Keratinocyte (primary cell): Measurements from ENCODE around the gene SUN3. TPM values are rescaled to one million over a fixed set of nuclear protein-coding genes. Genes with fewer than 3 reads are reported as not detected.

Experiments
- DNase-seq: peaks from one replicate; pipeline ENCODE4 v3.0.0-alpha.2; 2011; ENCODE audit warnings: low read depth, missing footprints, low spot score
- FAIRE-seq: peaks from 2 replicates; lab custom pipeline; 2011; peaks lifted over from hg19 to GRCh38; lab: Jason Lieb, UNC
- H2AFZ ChIP-seq: 2 replicates; pipeline ENCODE4 v1.6.0; 2012; ENCODE audit warnings: low read length, control low read depth, inconsistent platforms; ENCODE audit not compliant: control insufficient read depth
- H3K27ac ChIP-seq: 2 replicates; pipeline ENCODE4 v1.5.1; 2011; ENCODE audit warnings: low read length; ENCODE audit not compliant: control insufficient read depth, insufficient read depth
- H3K27me3 ChIP-seq: 3 replicates; pipeline ENCODE4 v1.6.0; 2011; ENCODE audit warnings: low read length; ENCODE audit not compliant: control insufficient read depth, insufficient read depth; ENCODE audit errors: extremely low read depth
- H3K36me3 ChIP-seq, 2 experiments: 2 replicates in 1 of 2; 3 replicates in 1 of 2; pipeline ENCODE4 v1.5.1; 2011; ENCODE audit warnings: low read length in 2 of 2, mild to moderate bottlenecking in 1 of 2; ENCODE audit not compliant: control insufficient read depth in 2 of 2, insufficient read depth in 2 of 2; ENCODE audit errors: extremely low read depth in 1 of 2
- H3K4me1 ChIP-seq: 3 replicates; pipeline ENCODE4 v1.5.1; 2011; ENCODE audit warnings: low read length; ENCODE audit not compliant: control insufficient read depth, insufficient read depth; ENCODE audit errors: extremely low read depth
- H3K4me2 ChIP-seq: 3 replicates; pipeline ENCODE4 v1.6.0; 2011; ENCODE audit warnings: low read depth, low read length; ENCODE audit not compliant: control insufficient read depth, insufficient read depth; ENCODE audit errors: extremely low read depth
- H3K4me3 ChIP-seq, 3 experiments: fragments of 200-600 bp in 1 of 3; sonication (generic) in 1 of 3; 2 replicates in 2 of 3; 3 replicates in 1 of 3; pipeline ENCODE4 v1.5.1; 2011 to 2016; ENCODE audit warnings: low read length in 3 of 3, mild to moderate bottlenecking in 3 of 3, control low read depth in 2 of 3, inconsistent platforms in 1 of 3, low read depth in 1 of 3, mixed read lengths in 1 of 3, mixed run types in 1 of 3, moderate library complexity in 1 of 3; ENCODE audit not compliant: control insufficient read depth in 2 of 3, insufficient read depth in 2 of 3; ENCODE audit errors: extremely low read depth in 1 of 3
- H3K79me2 ChIP-seq: 2 replicates; pipeline ENCODE4 v1.6.0; 2012; ENCODE audit warnings: low read length; ENCODE audit not compliant: control insufficient read depth, insufficient read depth
- H3K9ac ChIP-seq: 3 replicates; pipeline ENCODE4 v1.6.0; 2011; ENCODE audit warnings: low read length; ENCODE audit not compliant: control insufficient read depth, insufficient read depth; ENCODE audit errors: extremely low read depth
- H3K9me1 ChIP-seq: 3 replicates; pipeline ENCODE4 v1.6.0; 2011; ENCODE audit warnings: low read length; ENCODE audit not compliant: control insufficient read depth, insufficient read depth; ENCODE audit errors: extremely low read depth
- H3K9me3 ChIP-seq: 2 replicates; pipeline ENCODE4 v1.5.1; 2012; ENCODE audit warnings: low read depth, low read length; ENCODE audit not compliant: control insufficient read depth
- H4K20me1 ChIP-seq: 3 replicates; pipeline ENCODE4 v1.6.0; 2011; ENCODE audit warnings: low read length; ENCODE audit not compliant: control insufficient read depth, insufficient read depth; ENCODE audit errors: extremely low read depth
- CTCF ChIP-seq, 3 experiments: IDR thresholded peaks in 1 of 3; conservative IDR thresholded peaks in 1 of 3; optimal IDR thresholded peaks in 1 of 3; 2 replicates in 2 of 3; 3 replicates in 1 of 3; pipeline versions ENCODE3 to v1.5.1; 2011; ENCODE audit warnings: low read length in 3 of 3, mild to moderate bottlenecking in 3 of 3, moderate library complexity in 2 of 3, control low read depth in 1 of 3, inconsistent platforms in 1 of 3; ENCODE audit not compliant: insufficient read depth in 2 of 3; ENCODE audit errors: extremely low read depth in 1 of 3
- EZH2 ChIP-seq: IDR thresholded peaks from one replicate; pipeline ENCODE4 v1.6.1; 2012; ENCODE audit warnings: inconsistent platforms, mild to moderate bottlenecking, low read length, moderate library complexity
- dilution Hi-C: fragments of 300-500 bp; cut with MboI; formaldehyde crosslinking; loops from one replicate; pipeline ENCODE4 v1.7.0; 2020; ENCODE audit warnings: low sequenced_read_pairs; ENCODE audit not compliant: extremely low pct_ligation_motif_present
- polyA plus RNA-seq, 5 experiments: library from polyadenylated mRNA; depleted of rRNA in 3 of 5; stranded (reverse) in 3 of 5; stranded (forward) in 1 of 5; unstranded in 1 of 5; fragments of >200 nt; gene quantifications; 1 replicate in 1 of 5; 2 replicates in 3 of 5; 3 replicates in 1 of 5; pipeline versions ENCODE4 v1.2.1 to v1.2.3, GENCODE V29; 2011 to 2012; ENCODE audit warnings: missing spikeins in 2 of 5, low read depth in 1 of 5, low replicate concordance in 1 of 5

SUN3 gene
- polyA plus RNA-seq, 1 donor (not counting 4 experiments of a cell fraction or from before 2014, with no cell fraction given), result not detected

DNA sequence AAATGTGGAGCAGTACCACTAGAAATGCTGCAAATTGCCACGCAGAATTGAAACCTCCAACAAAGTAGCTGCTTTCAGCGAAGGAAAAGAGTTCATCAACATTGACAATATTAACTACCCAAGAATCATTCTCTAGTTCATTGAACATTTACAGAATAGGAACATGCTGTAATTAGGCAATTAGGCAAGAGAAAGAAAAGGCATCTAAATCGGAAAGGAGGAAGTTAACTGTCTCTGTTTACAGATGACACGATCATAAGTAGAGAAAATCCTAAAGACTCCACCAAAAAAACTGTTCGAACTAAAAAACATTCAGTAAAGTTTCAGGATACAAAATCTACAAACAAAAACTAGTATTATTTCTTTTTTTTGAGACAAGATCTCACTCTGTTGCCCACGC lies 71.8 kb downstream of the SUN3 start:
- dilution Hi-C loops, result no loop called here
- DNase-seq (no peak), FAIRE-seq (no peak)
- no peaks in the 10 kb centered on the region for H3K79me2 ChIP-seq
- H3K4me1 ChIP-seq, result no peaks in the 10 kb centered on the region
- H3K27me3 ChIP-seq, result no peaks in the 10 kb centered on the region
- no peak overlapping the region for H3K27ac ChIP-seq
- no peaks in the 10 kb centered on the region for H4K20me1 ChIP-seq
- no peak overlapping the region for H2AFZ ChIP-seq
- H3K9me3 ChIP-seq, result no peaks in the 10 kb centered on the region
- H3K4me3 ChIP-seq, result no peak overlapping the region
- no peak overlapping the region for H3K4me2 ChIP-seq
- no peaks in the 10 kb centered on the region for H3K9me1 ChIP-seq
- TF ChIP-seq EZH2, result no peak
- no peak for TF ChIP-seq CTCF (optimal IDR thresholded peaks at IDR 0.05 in 1 of 3, IDR thresholded peaks at IDR 0.05 in 1 of 3, conservative IDR thresholded peaks at IDR 0.05 in 1 of 3; ENCODE audit: extremely low read depth in 1 of 3, insufficient read depth in 2 of 3, low read length in 3 of 3)
- H3K9ac ChIP-seq, result no peak overlapping the region
- H3K36me3 ChIP-seq, result peaks cover 5 to 9% of the 10 kb centered on the region in 2 experiments

- DNase-seq (no peak), FAIRE-seq (no peak)
- Histone ChIP-seq H3K4me1 (no peaks in the 10 kb centered on the region), H3K9ac (no peak overlapping the region), H3K27ac (no peak overlapping the region), H3K27me3 (no peaks in the 10 kb centered on the region), H3K4me2 (no peak overlapping the region), H3K79me2 (no peaks in the 10 kb centered on the region), H3K4me3 (no peak overlapping the region), H2AFZ (no peak overlapping the region), H3K9me1 (no peaks in the 10 kb centered on the region), H4K20me1 (no peaks in the 10 kb centered on the region), H3K36me3 (peaks cover 5 to 9% of the 10 kb centered on the region in 2 experiments), H3K9me3 (no peaks in the 10 kb centered on the region)
- TF ChIP-seq EZH2 (no peak), CTCF (optimal IDR thresholded peaks at IDR 0.05 in 1 of 3, IDR thresholded peaks at IDR 0.05 in 1 of 3, conservative IDR thresholded peaks at IDR 0.05 in 1 of 3; ENCODE audit: extremely low read depth in 1 of 3, insufficient read depth in 2 of 3, low read length in 3 of 3) (no peak)
- dilution Hi-C loops, result no loop called here
These were observed 72.7 kb downstream of the SUN3 start for GRCh38 chr7:47956220-47956619.
